Sigmoid colon (tissue), 4 donors: ENCODE measurements around the gene CTCF.

Experiments
- CTCF ChIP-seq, 4 experiments: fragments of 450-650 bp in 3 of 4; fragments of 200-600 bp in 1 of 4; IDR thresholded peaks; one replicate each; pipeline ENCODE4 v1.5.1; 2016 to 2019; ENCODE audit warnings: antibody characterized with exemption in 4 of 4, mild to moderate bottlenecking in 3 of 4, moderate library complexity in 2 of 4
- POLR2A ChIP-seq, 2 donors: fragments of 450-650 bp; IDR thresholded peaks; one replicate each; pipeline ENCODE4 v1.6.1; 2016; ENCODE audit warnings: antibody characterized with exemption in 2 of 2, mild to moderate bottlenecking in 2 of 2, moderate library complexity in 2 of 2
- POLR2AphosphoS5 ChIP-seq, 4 donors: sonication (generic); formaldehyde crosslinking; IDR thresholded peaks; one replicate each; pipeline ENCODE4 v1.6.1; 2017; ENCODE audit warnings: antibody characterized with exemption in 4 of 4

DNA sequence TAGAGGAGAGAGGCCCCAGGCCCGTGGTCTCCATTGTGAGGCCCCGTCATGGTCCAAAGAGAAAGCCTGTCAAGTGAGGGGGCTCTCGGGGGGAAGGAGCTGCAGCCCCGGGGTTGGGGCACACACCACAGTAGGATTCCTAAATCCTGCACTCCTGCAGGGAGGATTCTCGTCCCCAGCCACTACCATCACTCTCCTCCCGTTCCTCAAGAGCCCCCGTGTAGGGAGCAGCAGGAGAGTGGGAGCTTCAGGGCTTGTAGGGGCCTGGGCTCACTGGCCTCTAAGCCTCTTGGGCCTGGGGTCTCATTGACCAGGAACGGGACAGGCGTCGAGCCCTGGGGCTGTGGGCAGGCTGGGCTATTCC, 105.1 kb downstream of the CTCF start:
- no peak for TF ChIP-seq CTCF (IDR thresholded peaks at IDR 0.05)
- TF ChIP-seq POLR2A (IDR thresholded peaks at IDR 0.05), result no peak
- no peak for TF ChIP-seq POLR2AphosphoS5 (IDR thresholded peaks at IDR 0.05)
